Endodermal cell (in vitro differentiated cells): ENCODE data around the gene LILRB1. TPM values are rescaled to one million over a fixed set of nuclear protein-coding genes. Genes with fewer than 3 reads are reported as not detected.

Experiments used
- DNase-seq: peaks from one replicate; pipeline ENCODE4 v3.0.0-alpha.2; 2017
- H3K27ac ChIP-seq: 2 replicates; pipeline ENCODE4 v1.5.1; 2013; ENCODE audit warnings: mild to moderate bottlenecking, low read depth, low read length, moderate library complexity
- H3K27me3 ChIP-seq: 2 replicates; pipeline ENCODE4 v1.6.1; 2013; ENCODE audit warnings: mild to moderate bottlenecking, low read length, moderate library complexity; ENCODE audit not compliant: insufficient read depth, control insufficient read depth, poor library complexity, severe bottlenecking
- H3K36me3 ChIP-seq: 2 replicates; pipeline ENCODE4 v1.7.0; 2013; ENCODE audit warnings: mild to moderate bottlenecking, low read length, moderate library complexity; ENCODE audit not compliant: control insufficient read depth, insufficient read depth
- H3K4me1 ChIP-seq: one replicate; pipeline ENCODE4 v1.7.0; 2013; ENCODE audit warnings: low read length; ENCODE audit not compliant: control insufficient read depth, insufficient read depth
- H3K4me3 ChIP-seq: 2 replicates; pipeline ENCODE4 v1.5.1; 2013; ENCODE audit warnings: mild to moderate bottlenecking, low read length, moderate library complexity
- H3K9ac ChIP-seq: 2 replicates; pipeline ENCODE4 v1.6.1; 2013; ENCODE audit warnings: mild to moderate bottlenecking, low read length, moderate library complexity; ENCODE audit not compliant: poor library complexity, severe bottlenecking; ENCODE audit errors: extremely low read depth
- H3K9me3 ChIP-seq: 2 replicates; pipeline ENCODE4 v1.6.1; 2013; ENCODE audit warnings: mild to moderate bottlenecking, low read length, moderate library complexity; ENCODE audit not compliant: control insufficient read depth
- H3K27ac Mint-ChIP-seq: 2 replicates; pipeline ENCODE4 v1.8.0; 2020; ENCODE audit warnings: mixed read lengths
- H3K27me3 Mint-ChIP-seq: 2 replicates; pipeline ENCODE4 v1.8.0; 2021; ENCODE audit warnings: mild to moderate bottlenecking, mixed read lengths; ENCODE audit not compliant: insufficient read depth
- H3K36me3 Mint-ChIP-seq: 2 replicates; pipeline ENCODE4 v1.8.0; 2020; ENCODE audit warnings: low read depth, mixed read lengths
- H3K4me1 Mint-ChIP-seq: 2 replicates; pipeline ENCODE4 v1.8.0; 2020; ENCODE audit warnings: mixed read lengths
- H3K4me3 Mint-ChIP-seq: 2 replicates; pipeline ENCODE4 v1.8.0; 2020; ENCODE audit warnings: mild to moderate bottlenecking, moderate library complexity, mixed read lengths
- H3K9me3 Mint-ChIP-seq: 2 replicates; pipeline ENCODE4 v1.8.0; 2020; ENCODE audit warnings: mild to moderate bottlenecking, mixed read lengths
- WGBS, 2 experiments: methylation state at CpG; one replicate each; pipeline versions ENCODE4 v1.1.5 to v1.1.7; 2013; ENCODE audit warnings: missing lambda C conversion rate in 2 of 2, mixed read lengths in 1 of 2; ENCODE audit not compliant: insufficient coverage in 1 of 2, insufficient read length in 1 of 2; 5-methylcytosine and 5-hydroxymethylcytosine counted together
- total RNA-seq, 2 donors: library from RNA; stranded (reverse); fragmentation: NEBNext Ultra II Directional in 1 of 2; extraction: Animal tissue kit (Norgen Biotek cat#: 25700) in 1 of 2; gene quantifications; 2 replicates in 1 of 2; 3 replicates in 1 of 2; pipeline ENCODE4 v1.2.1, GENCODE V29; 2021
- TF ChIP-seq, protein P1 (sequence below): fragments of 200-600 bp; sonication (generic); conservative IDR thresholded peaks from 2 replicates; pipeline ENCODE4 v1.5.0; 2021; ENCODE audit warnings: antibody characterized with exemption, mild to moderate bottlenecking

Gene LILRB1
- total RNA-seq, 2 donors from 2014 or later: not detected

DNA sequence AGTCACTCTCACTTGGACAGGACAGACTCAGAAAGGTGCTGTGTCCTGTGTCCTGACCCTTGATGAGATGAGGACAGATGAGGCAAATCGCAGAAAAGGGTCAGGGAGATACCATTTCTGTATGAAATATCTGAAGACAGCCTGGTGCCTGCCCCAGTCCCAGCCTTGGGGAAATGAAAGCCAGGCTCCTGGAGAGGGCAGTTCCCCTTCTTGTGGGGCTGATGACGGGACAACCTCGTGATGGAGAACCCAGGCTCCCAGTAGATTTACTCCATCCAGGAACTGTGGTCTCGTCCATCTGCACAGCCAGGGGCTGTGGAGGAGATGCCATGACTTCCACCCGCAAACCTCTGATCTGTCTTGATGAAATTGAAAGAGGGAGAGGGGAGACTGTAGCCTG, 13.8 kb downstream of the LILRB1 start:
- 30 to 59% methylated on average over 3 to 5 of the region's 5 CpGs for WGBS, 2 experiments
- Histone ChIP-seq H3K4me1 (no peaks in the 10 kb centered on the region), H3K27me3 (no peaks in the 10 kb centered on the region), H3K9ac (no peak overlapping the region), H3K4me3 (no peak overlapping the region), H3K27ac (no peak overlapping the region), H3K36me3 (no peaks in the 10 kb centered on the region), H3K9me3 (peaks cover 74% of the 10 kb centered on the region)
- no peaks in the 10 kb centered on the region for H3K27me3 Mint-ChIP-seq
- H3K36me3 Mint-ChIP-seq: no peaks in the 10 kb centered on the region
- H3K9me3 Mint-ChIP-seq: peaks cover 90% of the 10 kb centered on the region
- DNase-seq: no peak
- H3K4me3 Mint-ChIP-seq: no peak overlapping the region
- no peaks in the 10 kb centered on the region for H3K4me1 Mint-ChIP-seq
- H3K27ac Mint-ChIP-seq: no peak overlapping the region
- TF ChIP-seq, protein P1, sequence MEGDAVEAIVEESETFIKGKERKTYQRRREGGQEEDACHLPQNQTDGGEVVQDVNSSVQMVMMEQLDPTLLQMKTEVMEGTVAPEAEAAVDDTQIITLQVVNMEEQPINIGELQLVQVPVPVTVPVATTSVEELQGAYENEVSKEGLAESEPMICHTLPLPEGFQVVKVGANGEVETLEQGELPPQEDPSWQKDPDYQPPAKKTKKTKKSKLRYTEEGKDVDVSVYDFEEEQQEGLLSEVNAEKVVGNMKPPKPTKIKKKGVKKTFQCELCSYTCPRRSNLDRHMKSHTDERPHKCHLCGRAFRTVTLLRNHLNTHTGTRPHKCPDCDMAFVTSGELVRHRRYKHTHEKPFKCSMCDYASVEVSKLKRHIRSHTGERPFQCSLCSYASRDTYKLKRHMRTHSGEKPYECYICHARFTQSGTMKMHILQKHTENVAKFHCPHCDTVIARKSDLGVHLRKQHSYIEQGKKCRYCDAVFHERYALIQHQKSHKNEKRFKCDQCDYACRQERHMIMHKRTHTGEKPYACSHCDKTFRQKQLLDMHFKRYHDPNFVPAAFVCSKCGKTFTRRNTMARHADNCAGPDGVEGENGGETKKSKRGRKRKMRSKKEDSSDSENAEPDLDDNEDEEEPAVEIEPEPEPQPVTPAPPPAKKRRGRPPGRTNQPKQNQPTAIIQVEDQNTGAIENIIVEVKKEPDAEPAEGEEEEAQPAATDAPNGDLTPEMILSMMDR: no peak

DNA sequence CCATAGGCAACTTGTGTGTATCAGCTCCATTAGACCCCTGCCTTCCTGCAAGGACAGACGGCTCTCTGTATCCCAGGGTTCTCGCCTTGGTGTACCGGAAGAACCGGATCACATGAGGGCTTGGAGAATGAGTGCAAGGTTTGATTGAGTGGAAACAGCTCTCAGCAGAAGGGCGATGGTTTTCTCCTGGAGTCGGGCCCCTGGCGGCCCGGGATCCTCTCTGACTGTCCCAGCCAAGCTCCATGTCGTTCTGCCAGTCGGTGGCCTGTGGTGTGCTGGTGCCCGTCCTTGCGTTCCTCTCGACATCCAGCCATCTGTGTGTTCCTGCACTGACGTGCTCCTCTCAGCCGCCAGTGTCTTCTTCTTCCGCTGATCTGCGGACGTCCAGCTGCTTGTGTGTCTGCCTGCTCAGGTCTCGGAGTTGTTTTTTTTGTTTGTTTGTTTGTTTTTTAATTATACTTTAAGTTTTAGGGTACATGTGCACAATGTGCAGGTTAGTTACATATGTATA, 16.1 kb downstream of the LILRB1 start:
- Mint-ChIP-seq H3K9me3 (peaks cover 88% of the 10 kb centered on the region), H3K36me3 (no peaks in the 10 kb centered on the region), H3K4me3 (no peak overlapping the region), H3K27ac (no peak overlapping the region), H3K27me3 (no peaks in the 10 kb centered on the region), H3K4me1 (no peaks in the 10 kb centered on the region)
- DNase-seq: no peak
- no peaks in the 10 kb centered on the region for H3K36me3 ChIP-seq
- 85 to 89% methylated on average over 13 to 19 of the region's 19 CpGs for WGBS, 2 experiments
- H3K27ac ChIP-seq: no peak overlapping the region
- no peaks in the 10 kb centered on the region for H3K4me1 ChIP-seq
- TF ChIP-seq, protein P1: no peak
- H3K27me3 ChIP-seq: no peaks in the 10 kb centered on the region
- H3K4me3 ChIP-seq: no peak overlapping the region
- H3K9ac ChIP-seq: no peak overlapping the region
- H3K9me3 ChIP-seq: peaks cover 65% of the 10 kb centered on the region

DNA sequence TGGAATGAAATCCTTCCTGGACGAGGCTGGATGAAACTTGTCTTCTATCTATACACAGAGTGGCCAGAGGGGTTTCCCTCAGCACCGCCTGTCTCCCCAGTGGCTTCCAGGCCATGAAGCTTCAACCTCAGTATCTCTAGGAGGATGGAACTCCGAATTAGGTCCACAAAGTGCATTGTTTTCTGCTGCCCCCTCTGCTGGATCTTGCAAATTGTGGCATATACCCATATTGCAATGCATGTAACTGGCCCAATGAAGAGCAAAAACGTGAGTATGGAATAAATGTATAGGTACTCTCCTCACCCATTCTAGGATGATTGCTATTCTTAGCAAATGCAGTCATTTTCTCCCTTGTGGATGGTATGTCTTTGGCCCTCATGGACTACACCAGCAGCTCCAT, 17.8 kb downstream of the LILRB1 start:
- no peak overlapping the region for H3K4me3 ChIP-seq
- 37 to 45% methylated on average over 3 to 4 of the region's 4 CpGs for WGBS, 2 experiments
- H3K4me1 ChIP-seq: no peaks in the 10 kb centered on the region
- no peaks in the 10 kb centered on the region for H3K27me3 ChIP-seq
- no peak overlapping the region for H3K9ac ChIP-seq
- peaks cover 70% of the 10 kb centered on the region for H3K9me3 ChIP-seq
- Mint-ChIP-seq H3K36me3 (no peaks in the 10 kb centered on the region), H3K27me3 (no peaks in the 10 kb centered on the region), H3K4me3 (no peak overlapping the region), H3K27ac (no peak overlapping the region), H3K4me1 (no peaks in the 10 kb centered on the region), H3K9me3 (peaks cover 91% of the 10 kb centered on the region)
- DNase-seq: no peak
- no peak overlapping the region for H3K27ac ChIP-seq
- TF ChIP-seq, protein P1: no peak
- no peaks in the 10 kb centered on the region for H3K36me3 ChIP-seq
